Activated T-helper 1 cell treated with anti-CD3 and anti-CD28 coated beads, Interleukin-12 subunit alpha, Interleukin-12 subunit beta, Interleukin-2, Interleukin-4 antibody, amounts not matched to agents 30 ng/mL and 10 ng/mL and 1 ng/mL, durations not matched to agents 14 hours and 24 hours and 36 hours (primary cell): ENCODE data around the gene LTC4S. TPM values are rescaled to one million over a fixed set of nuclear protein-coding genes. Genes with fewer than 3 reads are reported as not detected.
"Not testable (repeated sequence)": the region's sequence is repeated elsewhere in the genome, so short reads cannot be mapped to it uniquely, and the experiment has no call there.

Source experiments
- DNase-seq: peaks from one replicate; pipeline ENCODE4 v3.0.0; 2021; ENCODE audit warnings: low spot score
- H3K27ac Mint-ChIP-seq: one replicate; pipeline ENCODE4 v1.8.0; 2021; ENCODE audit warnings: mild to moderate bottlenecking, mixed read lengths
- H3K27me3 Mint-ChIP-seq: one replicate; pipeline ENCODE4 v1.8.0; 2022; ENCODE audit warnings: mild to moderate bottlenecking, moderate library complexity, mixed read lengths; ENCODE audit not compliant: insufficient read depth
- H3K36me3 Mint-ChIP-seq: one replicate; pipeline ENCODE4 v1.8.0; 2021; ENCODE audit warnings: low read depth, mixed read lengths
- H3K4me1 Mint-ChIP-seq: one replicate; pipeline ENCODE4 v1.8.0; 2021; ENCODE audit warnings: low read depth, mixed read lengths
- H3K4me3 Mint-ChIP-seq: one replicate; pipeline ENCODE4 v1.8.0; 2021; ENCODE audit warnings: mild to moderate bottlenecking, moderate library complexity, mixed read lengths
- H3K9me3 Mint-ChIP-seq: one replicate; pipeline ENCODE4 v1.8.0; 2021; ENCODE audit warnings: mixed read lengths
- intact Hi-C: fragments of 100-400 bp; cut with micrococcal nuclease; formaldehyde crosslinking; loops from one replicate; pipeline ENCODE4 v1.15.1; 2024
- total RNA-seq: library from RNA; stranded (reverse); gene quantifications from 2 replicates; pipeline ENCODE4 v1.2.3, GENCODE V29; 2022

Gene LTC4S
- total RNA-seq, 1 donor from 2014 or later = 1.7 TPM

- peaks cover 50% of the 10 kb centered on the region for H3K36me3 Mint-ChIP-seq
- intact Hi-C loops = no loop called here
- H3K4me1 Mint-ChIP-seq = peaks cover 14% of the 10 kb centered on the region
- H3K9me3 Mint-ChIP-seq = no peaks in the 10 kb centered on the region
- peak overlapping the region; percentile 9 for H3K27ac Mint-ChIP-seq
- no peak overlapping the region for H3K4me3 Mint-ChIP-seq
- H3K27me3 Mint-ChIP-seq = no peaks in the 10 kb centered on the region
- no peak for DNase-seq
These were observed 37.2 kb downstream of the LTC4S start for GRCh38 chr5:179830818-179831468.

GRCh38 chr5:179832039-179832745, 38.4 kb downstream of the LTC4S start:
- Mint-ChIP-seq H3K27ac (no peak overlapping the region), H3K4me3 (no peak overlapping the region), H3K4me1 (peaks cover 22% of the 10 kb centered on the region), H3K36me3 (peaks cover 52% of the 10 kb centered on the region), H3K9me3 (no peaks in the 10 kb centered on the region), H3K27me3 (no peaks in the 10 kb centered on the region)
- no peak for DNase-seq
- intact Hi-C loops = no loop called here

GRCh38 chr5:179833056-179833708, 39.4 kb downstream of the LTC4S start:
- intact Hi-C loops = no loop called here
- Mint-ChIP-seq H3K27me3 (no peaks in the 10 kb centered on the region), H3K27ac (no peak overlapping the region), H3K4me1 (peaks cover 16% of the 10 kb centered on the region), H3K36me3 (peaks cover 48% of the 10 kb centered on the region), H3K4me3 (no peak overlapping the region), H3K9me3 (no peaks in the 10 kb centered on the region)
- no peak for DNase-seq

GRCh38 chr5:179833709-179834070, 39.9 kb downstream of the LTC4S start:
- H3K9me3 Mint-ChIP-seq = no peaks in the 10 kb centered on the region
- DNase-seq = no peak
- intact Hi-C loops = no loop called here

DNA sequence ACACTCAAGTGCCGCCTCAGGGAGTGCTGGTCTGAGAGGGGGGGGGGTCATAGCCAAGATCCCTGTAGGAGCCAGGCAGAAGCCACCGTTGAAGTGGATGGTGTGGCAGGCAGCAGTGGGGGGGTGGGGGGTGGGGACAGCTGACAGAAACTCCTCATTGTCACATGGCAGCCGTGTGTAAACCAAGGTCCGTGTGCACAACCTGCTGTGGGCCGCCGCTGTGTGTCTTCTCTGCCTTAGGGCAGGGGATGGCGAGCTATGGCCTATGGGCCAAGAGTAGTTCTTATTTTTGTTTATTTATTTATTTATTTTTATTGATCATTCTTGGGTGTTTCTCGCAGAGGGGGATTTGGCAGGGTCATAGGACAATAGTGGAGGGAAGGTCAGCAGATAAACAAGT, 40.3 kb downstream of the LTC4S start:
- DNase-seq = no peak
- intact Hi-C loops = no loop called here
- Mint-ChIP-seq H3K27me3 (no peaks in the 10 kb centered on the region), H3K36me3 (peaks cover 43% of the 10 kb centered on the region), H3K27ac (no peak overlapping the region), H3K4me1 (peaks cover 16% of the 10 kb centered on the region), H3K4me3 (no peak overlapping the region), H3K9me3 (no peaks in the 10 kb centered on the region)

More at GRCh38 chr5:179833709-179834070, 39.9 kb downstream of the LTC4S start:
- Mint-ChIP-seq H3K4me1 (peaks cover 16% of the 10 kb centered on the region), H3K27ac (no peak overlapping the region), H3K4me3 (no peak overlapping the region), H3K36me3 (peaks cover 45% of the 10 kb centered on the region), H3K27me3 (no peaks in the 10 kb centered on the region)

DNA sequence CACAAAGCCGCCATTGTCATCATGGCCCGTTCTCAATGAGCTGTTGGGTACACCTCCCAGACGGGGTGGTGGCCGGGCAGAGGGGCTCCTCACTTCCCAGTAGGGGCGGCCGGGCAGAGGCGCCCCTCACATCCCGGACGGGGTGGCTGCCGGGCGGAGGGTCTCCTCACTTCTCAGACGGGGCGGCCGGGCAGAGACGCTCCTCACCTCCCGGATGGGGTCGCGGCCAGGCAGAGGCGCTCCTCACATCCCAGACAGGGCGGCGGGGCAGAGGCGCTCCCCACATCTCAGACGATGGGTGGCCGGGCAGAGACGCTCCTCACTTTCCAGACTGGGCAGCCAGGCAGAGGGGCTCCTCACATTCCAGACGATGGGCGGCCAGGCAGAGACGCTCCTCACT, 41.1 kb downstream of the LTC4S start:
- H3K27me3 Mint-ChIP-seq, H3K27ac Mint-ChIP-seq, DNase-seq, H3K4me3 Mint-ChIP-seq, H3K9me3 Mint-ChIP-seq, intact Hi-C loops: not testable (repeated sequence)
- Mint-ChIP-seq H3K4me1 (peaks cover 16% of the 10 kb centered on the region), H3K36me3 (peaks cover 41% of the 10 kb centered on the region)

DNA sequence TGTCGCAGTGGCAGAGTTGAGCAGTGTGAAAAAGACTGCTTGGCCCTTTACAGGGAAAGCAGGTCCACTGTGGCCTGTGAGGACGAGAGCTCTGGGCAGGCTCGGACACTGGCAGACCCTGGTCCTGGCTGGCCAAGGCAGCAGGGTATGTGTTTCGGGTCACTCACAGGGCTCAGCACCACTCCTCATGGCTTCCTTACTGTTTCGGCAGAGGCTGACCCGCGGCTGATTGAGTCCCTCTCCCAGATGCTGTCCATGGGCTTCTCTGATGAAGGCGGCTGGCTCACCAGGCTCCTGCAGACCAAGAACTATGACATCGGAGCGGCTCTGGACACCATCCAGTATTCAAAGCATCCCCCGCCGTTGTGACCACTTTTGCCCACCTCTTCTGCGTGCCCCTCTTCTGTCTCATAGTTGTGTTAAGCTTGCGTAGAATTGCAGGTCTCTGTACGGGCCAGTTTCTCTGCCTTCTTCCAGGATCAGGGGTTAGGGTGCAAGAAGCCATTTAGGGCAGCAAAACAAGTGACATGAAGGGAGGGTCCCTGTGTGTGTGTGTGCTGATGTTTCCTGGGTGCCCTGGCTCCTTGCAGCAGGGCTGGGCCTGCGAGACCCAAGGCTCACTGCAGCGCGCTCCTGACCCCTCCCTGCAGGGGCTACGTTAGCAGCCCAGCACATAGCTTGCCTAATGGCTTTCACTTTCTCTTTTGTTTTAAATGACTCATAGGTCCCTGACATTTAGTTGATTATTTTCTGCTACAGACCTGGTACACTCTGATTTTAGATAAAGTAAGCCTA, 42.6 kb downstream of the LTC4S start:
- Mint-ChIP-seq H3K9me3 (no peaks in the 10 kb centered on the region), H3K36me3 (peaks cover 35% of the 10 kb centered on the region), H3K27me3 (no peaks in the 10 kb centered on the region), H3K4me3 (peak overlapping the region; percentile 48), H3K4me1 (peaks cover 16% of the 10 kb centered on the region), H3K27ac (peak overlapping the region; percentile 77)
- peak; percentile 52 for DNase-seq
- intact Hi-C loops = loop anchor here (1.0 kb wide), 3 partner anchors 15 to 34 kb away; partner anchors contain the start of gene MRNIP

DNA sequence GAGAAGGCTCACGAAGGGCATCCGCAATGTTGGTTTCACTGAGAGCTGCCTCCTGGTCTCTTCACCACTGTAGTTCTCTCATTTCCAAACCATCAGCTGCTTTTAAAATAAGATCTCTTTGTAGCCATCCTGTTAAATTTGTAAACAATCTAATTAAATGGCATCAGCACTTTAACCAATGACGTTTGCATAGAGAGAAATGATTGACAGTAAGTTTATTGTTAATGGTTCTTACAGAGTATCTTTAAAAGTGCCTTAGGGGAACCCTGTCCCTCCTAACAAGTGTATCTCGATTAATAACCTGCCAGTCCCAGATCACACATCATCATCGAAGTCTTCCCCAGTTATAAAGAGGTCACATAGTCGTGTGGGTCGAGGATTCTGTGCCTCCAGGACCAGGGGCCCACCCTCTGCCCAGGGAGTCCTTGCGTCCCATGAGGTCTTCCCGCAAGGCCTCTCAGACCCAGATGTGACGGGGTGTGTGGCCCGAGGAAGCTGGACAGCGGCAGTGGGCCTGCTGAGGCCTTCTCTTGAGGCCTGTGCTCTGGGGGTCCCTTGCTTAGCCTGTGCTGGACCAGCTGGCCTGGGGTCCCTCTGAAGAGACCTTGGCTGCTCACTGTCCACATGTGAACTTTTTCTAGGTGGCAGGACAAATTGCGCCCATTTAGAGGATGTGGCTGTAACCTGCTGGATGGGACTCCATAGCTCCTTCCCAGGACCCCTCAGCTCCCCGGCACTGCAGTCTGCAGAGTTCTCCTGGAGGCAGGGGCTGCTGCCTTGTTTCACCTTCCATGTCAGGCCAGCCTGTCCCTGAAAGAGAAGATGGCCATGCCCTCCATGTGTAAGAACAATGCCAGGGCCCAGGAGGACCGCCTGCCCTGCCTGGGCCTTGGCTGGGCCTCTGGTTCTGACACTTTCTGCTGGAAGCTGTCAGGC, 43.6 kb downstream of the LTC4S start:
- Mint-ChIP-seq H3K36me3 (peaks cover 32% of the 10 kb centered on the region), H3K4me1 (peaks cover 16% of the 10 kb centered on the region), H3K9me3 (no peaks in the 10 kb centered on the region), H3K27ac (peak overlapping the region; percentile 77), H3K4me3 (peak overlapping the region; percentile 48), H3K27me3 (no peaks in the 10 kb centered on the region)
- DNase-seq = no peak
- intact Hi-C loops = no loop called here

DNA sequence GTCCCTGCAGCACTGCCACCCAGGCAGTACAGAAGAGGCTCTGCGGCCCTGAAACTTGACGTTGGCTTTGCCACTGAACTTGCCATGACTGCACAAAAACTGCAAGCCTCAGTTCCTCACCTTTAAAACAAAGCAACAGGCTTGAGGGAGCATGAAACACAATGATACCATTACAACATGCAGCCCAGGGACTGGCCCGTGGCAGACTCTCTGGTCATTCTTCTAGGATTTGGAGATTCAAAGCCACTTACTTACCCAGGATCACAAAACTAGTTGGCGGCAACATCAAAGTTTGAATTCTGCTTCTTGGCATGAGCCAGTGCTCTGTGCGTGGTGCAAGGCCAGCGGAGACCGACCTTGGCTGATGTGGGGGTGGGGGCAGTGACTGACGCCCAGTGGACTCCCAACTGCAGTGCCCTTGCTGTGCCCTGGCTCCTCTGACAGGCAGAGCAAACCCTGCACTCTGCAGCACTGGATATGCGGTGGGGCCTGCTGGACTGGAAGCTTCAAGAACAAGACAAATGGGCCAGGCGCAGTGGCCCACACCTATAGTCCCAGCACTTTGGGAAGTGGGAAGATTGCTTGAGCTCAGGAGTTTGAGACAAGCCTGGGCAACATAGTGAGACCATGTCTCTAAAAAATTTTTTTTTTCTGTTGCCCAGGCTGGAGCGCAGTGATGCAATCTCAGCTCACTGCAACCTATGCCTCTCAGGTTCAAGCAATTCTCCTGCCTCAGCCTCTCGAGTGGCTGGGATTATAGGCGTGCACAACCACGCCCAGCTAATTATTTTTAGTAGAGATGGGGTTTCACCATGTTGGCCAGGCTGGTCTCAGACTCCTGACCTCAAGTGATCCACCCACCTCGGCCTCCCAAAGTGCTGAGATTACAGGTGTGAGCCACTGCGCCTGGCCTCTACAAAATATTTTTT, 45.8 kb downstream of the LTC4S start:
- peaks cover 16% of the 10 kb centered on the region for H3K4me1 Mint-ChIP-seq
- peaks cover 18% of the 10 kb centered on the region for H3K36me3 Mint-ChIP-seq
- intact Hi-C loops = no loop called here
- no peak overlapping the region for H3K27ac Mint-ChIP-seq
- H3K9me3 Mint-ChIP-seq = no peaks in the 10 kb centered on the region
- no peak overlapping the region for H3K4me3 Mint-ChIP-seq
- DNase-seq = no peak
- H3K27me3 Mint-ChIP-seq = no peaks in the 10 kb centered on the region

DNA sequence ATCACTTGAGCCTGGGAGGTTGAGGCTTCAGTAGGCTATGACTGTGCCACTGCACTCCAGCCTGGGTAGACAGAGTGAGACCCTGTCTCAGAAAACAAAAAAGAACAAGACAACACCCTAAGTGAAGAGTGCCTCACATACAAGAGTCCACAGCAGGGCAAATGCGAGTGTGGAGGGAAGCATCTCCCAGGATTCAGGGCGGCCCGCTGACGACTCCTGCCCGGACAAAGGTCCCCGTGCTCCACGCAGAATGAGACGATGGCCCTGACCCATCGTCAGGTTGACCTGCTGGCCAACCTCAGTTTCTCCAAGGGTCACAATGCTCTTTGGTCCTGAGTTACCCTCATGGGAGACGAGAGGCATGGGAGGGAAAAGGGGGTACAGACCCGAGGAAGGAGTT, 46.5 kb downstream of the LTC4S start:
- no peak for DNase-seq
- Mint-ChIP-seq H3K9me3 (peaks cover 5% of the 10 kb centered on the region), H3K36me3 (peaks cover 21% of the 10 kb centered on the region), H3K4me3 (no peak overlapping the region), H3K27ac (peak overlapping the region; percentile 63), H3K4me1 (peaks cover 16% of the 10 kb centered on the region), H3K27me3 (no peaks in the 10 kb centered on the region)
- intact Hi-C loops = no loop called here

- Mint-ChIP-seq H3K27me3 (no peaks in the 10 kb centered on the region), H3K36me3 (peaks cover 21% of the 10 kb centered on the region), H3K9me3 (peaks cover 5% of the 10 kb centered on the region), H3K4me1 (peaks cover 16% of the 10 kb centered on the region), H3K4me3 (no peak overlapping the region), H3K27ac (peak overlapping the region; percentile 63)
- intact Hi-C loops = no loop called here
- DNase-seq = no peak
These were observed 47.0 kb downstream of the LTC4S start for GRCh38 chr5:179840766-179841165.
